ENCODE measurements around the gene PRR30. TPM values are rescaled to one million over a fixed set of nuclear protein-coding genes. Genes with fewer than 3 reads are reported as not detected.

The PRR30 gene
- total and polyA plus RNA-seq, 2 of the 4 experiments (the other 2 are of a cell fraction), result not detected

DNA sequence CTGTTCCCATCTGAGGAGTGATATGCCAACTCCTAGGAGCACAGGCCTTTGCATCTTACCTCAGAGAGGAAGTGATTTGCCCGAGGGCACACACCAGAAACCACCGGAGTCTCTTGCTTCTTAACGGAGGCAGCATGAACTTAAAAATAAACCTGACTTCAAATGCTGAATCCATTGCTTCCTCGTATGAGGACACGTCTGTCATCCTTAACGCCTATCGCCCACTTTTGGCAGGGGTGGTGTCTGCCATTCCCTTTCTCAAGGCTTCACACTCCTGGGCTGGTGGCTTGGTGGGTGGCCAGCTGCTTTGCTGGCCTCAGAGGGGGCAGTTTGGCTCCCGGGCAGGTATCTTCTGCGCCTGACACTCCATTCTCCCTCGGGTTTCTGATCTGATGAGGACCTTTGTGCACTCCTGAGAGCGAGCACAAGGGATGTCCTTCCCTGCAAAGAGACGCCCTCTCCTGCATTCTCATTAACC lies 3.7 kb downstream of the PRR30 start:
- no peak overlapping the region for H2BK120ac ChIP-seq (ENCODE audit: low read depth, low read length)
- H3K9ac ChIP-seq (ENCODE audit: low read depth, low read length), result no peak overlapping the region
- H3K79me1 ChIP-seq (ENCODE audit: low read depth in 1 of 2, low read length in 2 of 2), result peaks cover 14 to 27% of the 10 kb centered on the region in 2 experiments
- no peak overlapping the region for H3K27ac ChIP-seq (ENCODE audit: insufficient read depth, low read length)
- H4K8ac ChIP-seq (ENCODE audit: low read depth in 2 of 2, low read length in 2 of 2), result peak overlapping the region; percentile 73 to 93; a peak in 3 of 4 replicates
- POLR2A ChIA-PET (ENCODE audit: unreplicated experiment), result no interaction called here
- H4K5ac ChIP-seq (ENCODE audit: low read depth, low read length), result no peak overlapping the region; the same call in 1 of the 2 replicates
- WGBS, 2 experiments (ENCODE audit: extremely low coverage in 2 of 2, insufficient read length in 1 of 2), result 91% methylated on average over 4 of the region's 12 CpGs; no CpG with 5 or more reads in 1 of the 2 experiments
- peaks cover 12% of the 10 kb centered on the region for H4K20me1 ChIP-seq (ENCODE audit: insufficient read depth, low read length)
- no peak overlapping the region for H3K18ac ChIP-seq (ENCODE audit: low read depth, low read length)
- dilution Hi-C loops (cut with HindIII; ENCODE audit: low sequenced_read_pairs, unreplicated experiment) (no loop called here), in situ Hi-C loops (cut with MboI; ENCODE audit: low sequenced_read_pairs) (no loop called here), intact Hi-C loops (cut with micrococcal nuclease) (loop anchor here (2.0 kb wide), 1 partner anchor 55 kb away; no protein-coding TSS in a partner anchor)
- no peak overlapping the region for H4K91ac ChIP-seq (ENCODE audit: insufficient read depth, low read depth, low read length)
- no peak overlapping the region for H2BK5ac ChIP-seq (ENCODE audit: low read depth, low read length, poor library complexity, severe bottlenecking)
- H3K14ac ChIP-seq (replicated peaks; ENCODE audit: low read depth, low read length), result no peak overlapping the region
- BruUV-seq (replicated peaks), result no TSS peak
- H3K36me3 ChIP-seq (ENCODE audit: control insufficient read depth, insufficient read depth, low read length), result peaks cover 23% of the 10 kb centered on the region
- H3K4me2 ChIP-seq (ENCODE audit: low read depth, low read length), result no peak overlapping the region
- TF ChIP-seq MAZ (IDR thresholded peaks at IDR 0.05; ENCODE audit: borderline replicate concordance, low read depth, low read length) (no peak), NFE2L2 (IDR thresholded peaks at IDR 0.05; ENCODE audit: low read depth, low read length) (no peak), MXI1 (IDR thresholded peaks at IDR 0.05; ENCODE audit: borderline replicate concordance, low read depth, low read length) (no peak), CEBPB (IDR thresholded peaks at IDR 0.05; ENCODE audit: low read depth, low read length) (no peak), FOS (IDR thresholded peaks at IDR 0.05; ENCODE audit: low read depth, low read length) (no peak), SMC3 (IDR thresholded peaks at IDR 0.05; ENCODE audit: low read depth, low read length) (no peak), CHD1 (IDR thresholded peaks at IDR 0.05; ENCODE audit: low read depth, low read length) (no peak), BHLHE40 (IDR thresholded peaks at IDR 0.05; ENCODE audit: low read depth, low read length) (no peak), RAD21 (IDR thresholded peaks at IDR 0.05; ENCODE audit: low read length) (no peak), MAFK (IDR thresholded peaks at IDR 0.05; ENCODE audit: low read depth, low read length) (no peak), RFX5 (IDR thresholded peaks at IDR 0.05; ENCODE audit: low read depth, low read length) (no peak), POLR2A (IDR thresholded peaks at IDR 0.05; ENCODE audit: low read depth, low read length) (no peak)
- TF ChIP-seq, protein P1, sequence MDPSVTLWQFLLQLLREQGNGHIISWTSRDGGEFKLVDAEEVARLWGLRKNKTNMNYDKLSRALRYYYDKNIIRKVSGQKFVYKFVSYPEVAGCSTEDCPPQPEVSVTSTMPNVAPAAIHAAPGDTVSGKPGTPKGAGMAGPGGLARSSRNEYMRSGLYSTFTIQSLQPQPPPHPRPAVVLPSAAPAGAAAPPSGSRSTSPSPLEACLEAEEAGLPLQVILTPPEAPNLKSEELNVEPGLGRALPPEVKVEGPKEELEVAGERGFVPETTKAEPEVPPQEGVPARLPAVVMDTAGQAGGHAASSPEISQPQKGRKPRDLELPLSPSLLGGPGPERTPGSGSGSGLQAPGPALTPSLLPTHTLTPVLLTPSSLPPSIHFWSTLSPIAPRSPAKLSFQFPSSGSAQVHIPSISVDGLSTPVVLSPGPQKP (IDR thresholded peaks at IDR 0.05; ENCODE audit: borderline replicate concordance, low read depth, low read length), result no peak
- no peak overlapping the region for H2BK20ac ChIP-seq (ENCODE audit: low read depth, low read length)
- peaks cover 15% of the 10 kb centered on the region; the same call in 1 of the 2 replicates for H3K27me3 ChIP-seq (ENCODE audit: control insufficient read depth, insufficient read depth, low read length)
- DNase-seq (no peak), ATAC-seq (ENCODE audit: low read depth) (no peak)
- no peak overlapping the region for H3K56ac ChIP-seq (ENCODE audit: extremely low read depth, insufficient read depth, low read length)
- no peak overlapping the region for H3K4ac ChIP-seq (ENCODE audit: low read depth, low read length)
- H2AFZ ChIP-seq (replicated peaks; ENCODE audit: low read length, poor library complexity), result peak overlapping the region; percentile 100
- no peak overlapping the region for H3K4me3 ChIP-seq (ENCODE audit: insufficient read depth, low read depth, low read length)
- CTCF ChIA-PET, result no interaction called here
- no peak overlapping the region for H3K23ac ChIP-seq (ENCODE audit: low read depth, low read length)
- H2AK5ac ChIP-seq (ENCODE audit: low read depth, low read length), result peak overlapping the region; percentile 68; the same call in 1 of the 2 replicates
- H3K9me3 ChIP-seq (ENCODE audit: control insufficient read depth, insufficient read depth, low read length), result no peaks in the 10 kb centered on the region
- peak overlapping the region; percentile 97 for H2AK9ac ChIP-seq (replicated peaks; ENCODE audit: low read depth, low read length, poor library complexity)
- peaks cover 14% of the 10 kb centered on the region for H3K9me1 ChIP-seq (ENCODE audit: insufficient read depth, low read length)
- H3K4me1 ChIP-seq (ENCODE audit: control insufficient read depth, insufficient read depth, low read length), result peaks cover 9% of the 10 kb centered on the region
- H2BK15ac ChIP-seq (ENCODE audit: low read depth, low read length), result no peak overlapping the region

Data from IMR-90 (cell line).